H9 (cell line): ENCODE measurements around the gene POU2F2. TPM values are rescaled to one million over a fixed set of nuclear protein-coding genes. Genes with fewer than 3 reads are reported as not detected.
A peak's percentile ranks its signal among the peaks of the same experiment; 100 is the strongest.

ENCODE experiments used
- DNase-seq: peaks from one replicate; pipeline ENCODE4 v3.0.0-alpha.2; 2017
- H2AFZ ChIP-seq: one replicate; pipeline ENCODE4 v1.6.1; 2013; ENCODE audit warnings: mild to moderate bottlenecking, low read length, control low read depth, moderate library complexity
- H2AK5ac ChIP-seq: 2 replicates; pipeline ENCODE4 v1.6.1; 2013; ENCODE audit warnings: low read length, control low read depth, mixed read lengths; ENCODE audit not compliant: insufficient read length
- H2BK120ac ChIP-seq: one replicate; pipeline ENCODE4 v1.6.1; 2013; ENCODE audit warnings: low read depth, mild to moderate bottlenecking, low read length, control low read depth, inconsistent platforms; ENCODE audit not compliant: poor library complexity, severe bottlenecking
- H2BK12ac ChIP-seq: 2 replicates; pipeline ENCODE4 v1.6.1; 2013; ENCODE audit warnings: low read length, control low read depth, mixed read lengths, low read depth; ENCODE audit not compliant: insufficient read length
- H2BK15ac ChIP-seq: 2 replicates; pipeline ENCODE4 v1.6.1; 2013; ENCODE audit warnings: low read depth, low read length, control low read depth
- H2BK20ac ChIP-seq: one replicate; pipeline ENCODE4 v1.6.1; 2013; ENCODE audit warnings: low read depth, mild to moderate bottlenecking, low read length, control low read depth, inconsistent platforms; ENCODE audit not compliant: poor library complexity, severe bottlenecking
- H2BK5ac ChIP-seq: 2 replicates; pipeline ENCODE4 v1.6.1; 2013; ENCODE audit warnings: low read length, control low read depth, mixed read lengths; ENCODE audit not compliant: insufficient read length
- H3K14ac ChIP-seq: 2 replicates; pipeline ENCODE4 v1.6.1; 2013; ENCODE audit warnings: low read length, control low read depth; ENCODE audit not compliant: insufficient read depth
- H3K18ac ChIP-seq: 2 replicates; pipeline ENCODE4 v1.6.1; 2013; ENCODE audit warnings: low read depth, mild to moderate bottlenecking, mixed read lengths, low read length, control low read depth; ENCODE audit not compliant: insufficient read length
- H3K23ac ChIP-seq: 2 replicates; pipeline ENCODE4 v1.6.1; 2013; ENCODE audit warnings: low read length, control low read depth, mixed read lengths, low read depth; ENCODE audit not compliant: insufficient read length
- H3K23me2 ChIP-seq: 2 replicates; pipeline ENCODE4 v1.6.1; 2013; ENCODE audit warnings: low read depth, mild to moderate bottlenecking, mixed read lengths, low read length, control low read depth; ENCODE audit not compliant: insufficient read length, poor library complexity, severe bottlenecking
- H3K27ac ChIP-seq: 2 replicates; pipeline ENCODE4 v1.5.1; 2013; ENCODE audit warnings: low read length, control low read depth, mixed read lengths, low read depth; ENCODE audit not compliant: insufficient read length
- H3K27me3 ChIP-seq: 2 replicates; pipeline ENCODE4 v1.6.1; 2013; ENCODE audit warnings: low read length, control low read depth, inconsistent platforms; ENCODE audit not compliant: insufficient read depth
- H3K4ac ChIP-seq: 2 replicates; pipeline ENCODE4 v1.6.1; 2013; ENCODE audit warnings: low read depth, mild to moderate bottlenecking, control low read depth, inconsistent platforms, low read length, moderate library complexity
- H3K4me1 ChIP-seq: 2 replicates; pipeline ENCODE4 v1.6.1; 2013; ENCODE audit warnings: low read length, control low read depth, inconsistent platforms; ENCODE audit not compliant: insufficient read depth
- H3K4me2 ChIP-seq: 2 replicates; pipeline ENCODE4 v1.6.1; 2013; ENCODE audit warnings: low read length, control low read depth, mixed read lengths; ENCODE audit not compliant: insufficient read length, insufficient read depth
- H3K56ac ChIP-seq: 2 replicates; pipeline ENCODE4 v1.6.1; 2013; ENCODE audit warnings: low read depth, mild to moderate bottlenecking, mixed read lengths, low read length, control low read depth; ENCODE audit not compliant: insufficient read length
- H3K79me1 ChIP-seq: 2 replicates; pipeline ENCODE4 v1.6.1; 2013; ENCODE audit warnings: low read depth, mild to moderate bottlenecking, moderate library complexity, low read length, control low read depth, inconsistent platforms; ENCODE audit not compliant: insufficient read depth, poor library complexity, severe bottlenecking
- H3K79me2 ChIP-seq: 2 replicates; pipeline ENCODE4 v1.6.1; 2013; ENCODE audit warnings: low read length, control low read depth, inconsistent platforms; ENCODE audit not compliant: insufficient read depth
- H3K9ac ChIP-seq: 2 replicates; pipeline ENCODE4 v1.6.1; 2013; ENCODE audit warnings: low read length, control low read depth, mixed read lengths; ENCODE audit not compliant: insufficient read length; ENCODE audit errors: extremely low read depth
- H3K9me3 ChIP-seq: one replicate; pipeline ENCODE4 v1.6.1; 2013; ENCODE audit warnings: low read depth, low read length, inconsistent platforms; ENCODE audit not compliant: control insufficient read depth
- H3T11ph ChIP-seq: one replicate; pipeline ENCODE4 v1.6.1; 2013; ENCODE audit warnings: mild to moderate bottlenecking, low read length, control low read depth, inconsistent platforms
- H4K20me1 ChIP-seq: one replicate; pipeline ENCODE4 v1.6.1; 2013; ENCODE audit not compliant: control insufficient read depth, insufficient read length, insufficient read depth
- H4K5ac ChIP-seq: 2 replicates; pipeline ENCODE4 v1.6.1; 2013; ENCODE audit warnings: low read depth, mild to moderate bottlenecking, mixed read lengths, low read length, control low read depth; ENCODE audit not compliant: insufficient read length
- H4K8ac ChIP-seq: replicated peaks from 2 replicates; pipeline ENCODE4 v1.6.1; 2013; ENCODE audit warnings: low read length, control low read depth, mixed read lengths, low read depth; ENCODE audit not compliant: insufficient read length
- H4K91ac ChIP-seq: 2 replicates; pipeline ENCODE4 v1.6.1; 2013; ENCODE audit warnings: low read depth, mild to moderate bottlenecking, moderate library complexity, mixed read lengths, low read length, control low read depth; ENCODE audit not compliant: insufficient read length
- H3K27ac Mint-ChIP-seq, 3 experiments: 2 replicates in 2 of 3; 3 replicates in 1 of 3; pipeline ENCODE4 v1.8.0; 2020 to 2021; ENCODE audit warnings: mixed read lengths in 3 of 3, mild to moderate bottlenecking in 1 of 3, moderate library complexity in 1 of 3
- H3K27me3 Mint-ChIP-seq: 2 replicates; pipeline ENCODE4 v1.8.0; 2021; ENCODE audit warnings: low read depth, mild to moderate bottlenecking, moderate library complexity, mixed read lengths
- H3K36me3 Mint-ChIP-seq, 3 experiments: 2 replicates in 2 of 3; 3 replicates in 1 of 3; pipeline ENCODE4 v1.8.0; 2020 to 2021; ENCODE audit warnings: low read depth in 3 of 3, mixed read lengths in 3 of 3; ENCODE audit not compliant: insufficient read depth in 1 of 3
- H3K4me1 Mint-ChIP-seq, 2 experiments: 2 replicates each; pipeline ENCODE4 v1.8.0; 2020; ENCODE audit warnings: mixed read lengths in 2 of 2
- H3K4me3 Mint-ChIP-seq, 2 experiments: 2 replicates in 1 of 2; 3 replicates in 1 of 2; pipeline ENCODE4 v1.8.0; 2020 to 2021; ENCODE audit warnings: mild to moderate bottlenecking in 2 of 2, mixed read lengths in 2 of 2, moderate library complexity in 1 of 2
- H3K9me3 Mint-ChIP-seq, 2 experiments: 2 replicates in 1 of 2; 3 replicates in 1 of 2; pipeline ENCODE4 v1.8.0; 2020; ENCODE audit warnings: mild to moderate bottlenecking in 2 of 2, mixed read lengths in 2 of 2, moderate library complexity in 1 of 2
- WGBS: extraction: QIAGEN DNeasy Blood & Tissue Kit; methylation state at CpG from one replicate; pipeline ENCODE4 v1.1.7; 2013; ENCODE audit warnings: missing lambda C conversion rate, low lambda C conversion rate, mixed read lengths; ENCODE audit not compliant: insufficient read length; ENCODE audit errors: extremely low coverage; 5-methylcytosine and 5-hydroxymethylcytosine counted together
- total RNA-seq: library from RNA; stranded (reverse); gene quantifications from 2 replicates; pipeline ENCODE4 v1.2.1, GENCODE V29; 2021
- TF ChIP-seq, protein P1 (sequence below): fragments of 200-600 bp; sonication (generic); conservative IDR thresholded peaks from 3 replicates; pipeline ENCODE4 v1.8.0; 2021; ENCODE audit warnings: antibody characterized with exemption, mild to moderate bottlenecking

Gene POU2F2
- total RNA-seq, 1 experiment from 2014 or later, result 2.9 TPM

DNA sequence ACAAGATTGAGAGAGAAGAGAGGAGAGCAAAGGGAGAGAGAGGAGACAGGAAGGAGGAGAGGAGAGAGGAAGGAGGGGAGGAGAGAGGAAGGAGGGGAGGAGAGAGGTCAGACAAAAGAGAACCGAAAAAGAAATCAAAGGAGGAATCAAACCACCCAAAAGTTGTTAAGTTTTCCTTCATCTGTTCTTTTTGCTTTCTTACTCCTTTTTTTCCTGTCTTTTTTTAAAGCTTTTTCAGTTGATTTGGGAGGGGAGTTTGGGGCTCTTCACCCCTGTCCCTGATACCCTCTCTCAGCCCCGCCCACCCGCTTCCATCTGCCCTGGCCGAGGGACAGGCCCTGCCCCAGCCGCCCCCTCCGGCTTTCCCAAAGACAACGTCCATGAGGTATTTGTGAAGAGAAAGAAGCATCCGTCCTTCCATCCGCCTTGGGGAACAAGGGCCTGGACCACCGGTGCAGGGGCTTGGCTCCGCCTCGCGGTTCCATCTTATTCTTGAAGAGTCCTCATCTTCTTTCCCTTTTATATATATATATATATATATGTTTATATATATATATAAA is 43.0 kb downstream of the POU2F2 start:
- no peak overlapping the region for H2BK5ac ChIP-seq
- H2BK15ac ChIP-seq, result no peak overlapping the region
- no peak overlapping the region for H2BK12ac ChIP-seq
- H4K91ac ChIP-seq, result no peak overlapping the region
- H3K4me1 ChIP-seq, result no peaks in the 10 kb centered on the region
- H3K4ac ChIP-seq, result no peak overlapping the region
- DNase-seq, result no peak
- no peaks in the 10 kb centered on the region for H3K79me2 ChIP-seq
- no peaks in the 10 kb centered on the region for H3K27me3 ChIP-seq
- H3K27ac ChIP-seq, result no peak overlapping the region
- no peaks in the 10 kb centered on the region; a peak in 1 of 7 replicates for H3K36me3 Mint-ChIP-seq
- no peak overlapping the region for H2AFZ ChIP-seq
- H3K4me1 Mint-ChIP-seq, result peaks cover 16 to 47% of the 10 kb centered on the region in 2 experiments
- H4K20me1 ChIP-seq, result no peaks in the 10 kb centered on the region
- H3K18ac ChIP-seq, result no peak overlapping the region
- H3K9ac ChIP-seq, result no peak overlapping the region
- no peak overlapping the region for H2BK20ac ChIP-seq
- no peaks in the 10 kb centered on the region for H3K23me2 ChIP-seq
- no peak overlapping the region for H4K5ac ChIP-seq
- H2BK120ac ChIP-seq, result no peak overlapping the region
- H3K4me3 Mint-ChIP-seq, result no peak overlapping the region
- H3K14ac ChIP-seq, result no peak overlapping the region
- H3K27me3 Mint-ChIP-seq, result peaks cover 8% of the 10 kb centered on the region
- TF ChIP-seq, protein P1, sequence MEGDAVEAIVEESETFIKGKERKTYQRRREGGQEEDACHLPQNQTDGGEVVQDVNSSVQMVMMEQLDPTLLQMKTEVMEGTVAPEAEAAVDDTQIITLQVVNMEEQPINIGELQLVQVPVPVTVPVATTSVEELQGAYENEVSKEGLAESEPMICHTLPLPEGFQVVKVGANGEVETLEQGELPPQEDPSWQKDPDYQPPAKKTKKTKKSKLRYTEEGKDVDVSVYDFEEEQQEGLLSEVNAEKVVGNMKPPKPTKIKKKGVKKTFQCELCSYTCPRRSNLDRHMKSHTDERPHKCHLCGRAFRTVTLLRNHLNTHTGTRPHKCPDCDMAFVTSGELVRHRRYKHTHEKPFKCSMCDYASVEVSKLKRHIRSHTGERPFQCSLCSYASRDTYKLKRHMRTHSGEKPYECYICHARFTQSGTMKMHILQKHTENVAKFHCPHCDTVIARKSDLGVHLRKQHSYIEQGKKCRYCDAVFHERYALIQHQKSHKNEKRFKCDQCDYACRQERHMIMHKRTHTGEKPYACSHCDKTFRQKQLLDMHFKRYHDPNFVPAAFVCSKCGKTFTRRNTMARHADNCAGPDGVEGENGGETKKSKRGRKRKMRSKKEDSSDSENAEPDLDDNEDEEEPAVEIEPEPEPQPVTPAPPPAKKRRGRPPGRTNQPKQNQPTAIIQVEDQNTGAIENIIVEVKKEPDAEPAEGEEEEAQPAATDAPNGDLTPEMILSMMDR, result no peak
- no CpG with 5 or more reads among the region's 13 CpGs for WGBS
- no peak overlapping the region for H3K23ac ChIP-seq
- no peaks in the 10 kb centered on the region for H3K79me1 ChIP-seq
- H2AK5ac ChIP-seq, result no peak overlapping the region
- no peaks in the 10 kb centered on the region for H3K9me3 ChIP-seq
- H3K4me2 ChIP-seq, result no peak overlapping the region
- H3T11ph ChIP-seq, result no peak overlapping the region
- no peak overlapping the region for H4K8ac ChIP-seq
- H3K27ac Mint-ChIP-seq, result peak overlapping the region in 1 of 3 experiments; percentile 59; a peak in 1 of 7 replicates
- H3K56ac ChIP-seq, result no peak overlapping the region
- no peaks in the 10 kb centered on the region for H3K9me3 Mint-ChIP-seq
